HG03175 (cell line): ENCODE results near the gene HAPSTR1.
A peak's percentile ranks its signal among the peaks of the same experiment; 100 is the strongest.

Source experiments
- ATAC-seq: cut with Tn5 transposase; IDR thresholded peaks from one replicate; pipeline ENCODE4 v1.9.1; 2021; ENCODE audit warnings: mild to moderate bottlenecking, moderate library complexity; ENCODE audit not compliant: unreplicated experiment

The HAPSTR1 gene

DNA sequence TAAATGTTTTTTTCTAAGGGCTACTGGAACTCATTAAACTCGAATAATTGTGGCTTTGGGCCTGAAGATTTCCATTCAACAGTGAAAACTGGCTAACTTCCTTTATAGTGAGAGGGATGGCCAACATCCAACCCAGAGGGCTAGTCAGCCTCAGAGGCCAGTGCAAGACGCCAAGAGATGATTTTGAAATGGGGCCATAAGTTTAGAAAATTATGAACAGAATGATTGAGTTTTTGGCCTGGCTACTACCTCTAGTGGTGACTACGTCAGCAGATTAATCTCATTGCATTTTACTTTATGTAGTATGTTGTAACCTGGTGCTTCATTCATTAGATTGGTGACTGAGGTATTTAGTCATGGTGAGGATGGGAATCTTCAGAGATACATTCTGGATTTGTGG, 28.4 kb downstream of the HAPSTR1 start:
- no peak for ATAC-seq

DNA sequence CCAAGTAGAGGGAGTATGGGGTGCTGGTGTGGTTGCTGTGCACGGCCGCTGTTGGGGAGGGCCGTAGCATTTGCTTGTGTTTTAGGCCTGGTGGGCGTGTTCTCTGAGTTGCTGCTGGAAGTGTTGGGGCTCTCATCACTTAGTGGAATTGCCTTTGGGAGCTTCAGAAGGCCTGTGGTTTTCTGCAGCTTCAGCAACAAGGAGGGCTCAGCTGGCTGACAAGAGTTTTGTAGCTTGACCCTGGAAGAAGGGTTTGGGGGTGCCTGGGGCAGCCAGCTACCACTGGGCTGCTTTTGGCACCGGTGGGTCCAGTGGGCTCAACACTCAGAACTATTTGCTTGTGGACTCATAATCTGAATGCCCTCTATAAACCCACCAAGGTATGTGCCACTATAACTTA, 30.9 kb downstream of the HAPSTR1 start:
- no peak for ATAC-seq

DNA sequence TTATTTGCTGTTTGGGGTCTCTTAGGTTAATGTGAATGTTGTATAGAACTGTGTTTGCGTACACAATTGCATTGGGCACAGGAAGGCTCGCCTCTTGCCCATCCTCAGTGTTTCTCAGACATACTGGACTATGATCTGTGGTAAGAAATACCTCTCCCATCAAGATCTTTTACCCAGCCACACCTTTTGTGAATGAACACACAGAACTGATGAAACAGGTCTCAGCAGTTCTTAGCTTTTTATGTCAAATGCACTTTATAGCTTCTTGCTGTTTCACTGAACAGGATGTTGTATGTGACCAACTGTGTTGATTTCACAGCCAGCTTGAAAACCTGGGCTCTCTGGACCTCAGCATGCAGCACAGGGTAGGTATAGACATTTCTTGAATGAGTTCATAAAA, 31.5 kb downstream of the HAPSTR1 start:
- ATAC-seq, result no peak

DNA sequence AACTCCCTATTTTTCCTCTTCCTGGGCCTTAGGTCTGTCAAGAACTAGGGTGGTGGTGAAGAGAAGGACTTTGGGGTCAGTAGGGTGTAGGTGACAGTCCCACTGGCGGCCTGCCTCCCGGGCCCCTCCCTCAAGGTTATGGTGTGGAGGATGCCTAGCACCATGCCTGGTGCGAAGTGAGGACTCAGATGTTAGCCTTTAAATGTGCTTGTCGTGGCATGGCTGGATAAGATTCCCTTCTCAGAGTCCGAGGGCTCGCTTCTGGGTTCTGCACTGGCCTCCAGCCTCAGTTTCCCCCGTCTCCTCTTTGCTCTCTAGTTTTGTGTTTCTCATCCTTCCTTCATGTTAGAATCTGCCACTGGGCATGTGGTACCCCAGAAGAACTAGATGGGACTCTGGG, 32.0 kb downstream of the HAPSTR1 start:
- no peak for ATAC-seq

DNA sequence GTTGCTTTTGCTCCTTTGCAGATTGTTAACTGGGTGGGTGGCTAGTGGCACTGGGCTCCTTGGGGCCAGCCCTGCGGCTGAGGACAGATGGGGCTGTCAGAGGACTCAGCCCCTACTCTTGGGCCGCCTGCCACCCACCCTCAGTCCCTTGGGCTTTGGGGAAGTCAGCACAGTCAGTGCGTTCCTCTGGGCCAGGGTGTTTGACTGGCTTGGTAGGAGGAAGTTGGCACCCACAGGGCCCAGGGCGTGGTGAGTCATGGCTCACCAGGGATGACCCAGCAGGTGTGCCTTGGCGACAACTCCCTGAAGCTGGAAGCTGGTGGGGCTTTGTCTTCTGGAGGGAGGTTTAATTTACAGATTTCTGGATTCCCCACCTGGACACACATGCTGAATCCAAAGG, 32.4 kb downstream of the HAPSTR1 start:
- no peak for ATAC-seq

DNA sequence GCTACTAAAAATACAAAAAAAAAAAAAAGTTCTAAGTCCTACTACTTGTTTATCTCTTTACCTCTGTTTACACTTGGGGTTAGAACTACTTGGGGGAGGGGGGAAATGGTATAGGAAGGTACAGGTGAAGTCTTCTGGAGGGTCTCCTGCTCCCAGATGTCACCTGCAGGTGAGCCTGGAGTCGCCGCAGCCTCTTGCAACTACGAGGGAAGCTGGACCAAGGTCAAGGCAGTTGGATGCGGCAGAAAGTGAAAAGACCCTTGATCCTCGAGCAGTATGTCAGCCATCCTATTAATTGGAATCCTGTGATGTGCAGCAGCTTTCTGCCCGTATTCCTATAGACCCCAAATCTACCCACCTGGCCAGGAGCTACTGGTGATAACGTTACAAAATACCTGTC, 33.0 kb downstream of the HAPSTR1 start:
- no peak for ATAC-seq

DNA sequence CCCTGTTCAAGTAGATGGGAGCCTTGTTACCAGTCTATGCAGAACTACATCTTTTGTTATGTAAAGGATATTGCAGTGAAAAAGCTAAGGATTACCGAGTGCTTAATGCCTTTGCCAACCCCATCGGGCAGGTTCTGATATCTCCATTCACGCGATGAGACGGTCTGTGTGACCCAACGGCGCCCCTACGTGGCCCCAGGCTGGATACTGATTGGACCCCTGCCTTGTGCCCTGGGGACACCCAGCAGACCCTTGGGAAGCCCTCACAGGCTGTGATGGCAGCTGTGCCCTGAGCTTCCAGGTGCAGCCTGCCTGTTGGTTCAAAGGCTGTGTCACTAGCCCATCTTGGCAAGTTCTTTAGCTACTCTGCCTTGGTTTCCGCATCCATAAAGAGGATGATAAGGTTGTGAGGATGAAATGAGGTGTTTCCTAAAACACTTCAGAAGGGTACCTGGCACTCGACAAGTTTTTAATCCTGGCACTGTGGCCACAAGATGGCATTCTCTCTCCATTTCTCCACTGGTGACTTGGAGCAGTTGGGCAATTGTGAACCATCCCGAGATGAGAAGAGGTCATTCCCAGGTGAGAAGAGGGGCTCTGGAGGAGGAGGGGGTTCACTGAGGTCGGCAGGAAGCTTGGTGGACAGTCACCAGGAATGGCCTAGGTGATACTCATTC, 33.6 kb downstream of the HAPSTR1 start:
- no peak for ATAC-seq

DNA sequence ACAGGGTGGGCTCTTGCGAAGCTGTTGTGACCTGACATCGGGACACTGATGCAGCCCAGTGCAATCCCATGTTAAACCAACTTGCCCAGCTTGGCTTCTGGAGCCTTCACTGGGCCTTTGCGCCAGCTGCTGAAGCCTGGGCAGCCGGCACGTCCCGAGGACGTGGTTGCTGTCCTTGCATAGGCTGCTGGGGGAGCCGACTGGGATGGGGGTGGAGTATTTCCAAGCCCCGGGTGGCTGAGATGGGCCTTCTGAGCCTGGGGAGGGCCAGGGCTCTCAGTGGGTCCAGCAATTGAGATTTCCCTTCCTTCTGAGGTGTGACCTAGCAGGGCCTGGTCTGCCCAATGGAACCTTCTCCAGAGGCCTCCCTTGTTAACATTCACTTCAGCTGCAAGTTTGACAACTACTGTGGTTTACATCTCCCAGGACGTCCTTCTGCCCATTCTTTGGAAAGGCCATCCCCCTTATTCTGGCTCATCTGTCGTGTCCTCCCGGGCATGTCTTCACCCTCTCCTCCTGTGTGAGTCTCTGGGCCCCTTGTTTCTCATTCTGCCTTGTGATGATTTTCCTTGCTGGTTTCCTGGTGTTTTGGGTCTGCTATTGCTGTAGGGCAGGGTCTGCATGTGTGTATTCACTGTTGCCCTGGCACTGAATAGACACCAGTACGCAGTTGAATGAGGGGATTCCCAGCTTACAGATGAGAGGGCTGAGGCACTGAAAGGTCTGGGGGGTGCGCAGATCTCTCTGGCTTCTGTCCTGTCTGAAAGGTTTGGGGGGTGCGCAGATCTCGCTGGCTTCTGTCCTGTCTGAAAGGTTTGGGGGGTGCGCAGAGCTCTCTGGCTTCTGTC, 34.4 kb downstream of the HAPSTR1 start:
- no peak for ATAC-seq

DNA sequence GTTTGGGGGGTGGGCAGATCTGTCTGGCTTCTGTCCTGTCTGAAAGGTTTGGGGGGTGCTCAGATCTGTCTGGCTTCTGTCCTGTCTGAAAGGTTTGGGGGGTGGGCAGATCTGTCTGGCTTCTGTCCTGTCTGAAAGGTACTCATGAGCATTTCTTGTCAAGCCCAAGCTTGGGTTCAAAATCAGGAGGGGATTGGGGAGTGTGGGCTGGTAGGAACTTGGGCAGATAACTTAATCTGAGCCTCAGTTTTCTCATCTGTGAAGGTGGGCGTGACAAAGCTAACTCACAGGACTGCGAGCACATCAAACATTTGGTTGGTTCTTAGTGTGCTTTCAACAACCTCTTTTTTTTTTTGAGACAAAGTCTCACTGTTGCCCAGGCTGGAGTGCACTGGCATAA, 35.2 kb downstream of the HAPSTR1 start:
- no peak for ATAC-seq

DNA sequence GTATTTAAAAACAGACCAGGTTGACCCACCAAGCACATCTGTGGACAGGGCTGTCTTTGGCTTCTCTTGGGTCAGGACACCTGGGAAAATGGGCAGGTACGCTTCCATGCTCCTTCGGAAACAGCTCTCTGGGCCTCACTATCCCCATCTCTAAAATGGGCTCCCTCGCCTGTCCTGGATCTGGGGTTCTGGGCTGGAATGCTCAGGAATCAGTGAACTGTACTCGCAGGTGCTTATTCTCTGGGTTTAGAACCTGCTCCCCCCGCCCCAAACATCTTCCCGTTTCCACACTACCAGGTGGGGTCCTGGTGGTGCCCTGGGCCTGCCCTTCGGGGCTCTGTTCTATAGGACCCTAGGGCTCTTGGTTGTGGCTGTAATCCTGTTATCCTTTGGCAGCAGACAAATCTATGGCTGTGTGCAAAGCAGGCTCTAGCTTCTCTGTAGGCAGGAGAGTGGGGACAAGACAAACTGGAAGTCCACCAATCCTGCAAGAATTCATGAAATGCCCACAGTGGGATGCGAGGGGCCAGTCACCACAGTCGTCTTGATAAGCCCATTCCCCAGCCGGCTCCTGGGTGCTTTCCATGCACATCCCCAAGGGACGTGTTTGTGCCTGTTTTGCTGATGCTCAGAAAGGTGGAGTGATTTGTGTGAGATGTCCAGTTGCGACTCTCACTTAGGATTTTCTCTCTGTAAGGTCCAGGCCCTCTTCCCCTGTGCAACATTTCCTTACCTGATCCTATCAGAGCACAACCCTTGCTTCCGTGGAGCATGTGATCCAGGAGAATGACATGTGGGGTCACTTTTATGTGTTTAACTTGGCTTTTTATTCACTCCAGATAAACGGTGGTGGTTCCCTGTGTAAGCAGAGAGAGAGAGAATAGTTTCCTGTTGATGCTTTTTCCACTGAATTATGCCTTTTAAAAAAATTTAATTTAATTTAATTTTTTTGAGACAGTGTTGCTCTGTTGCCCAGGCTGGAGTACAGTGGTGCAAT, 37.2 kb downstream of the HAPSTR1 start:
- ATAC-seq, result no peak

DNA sequence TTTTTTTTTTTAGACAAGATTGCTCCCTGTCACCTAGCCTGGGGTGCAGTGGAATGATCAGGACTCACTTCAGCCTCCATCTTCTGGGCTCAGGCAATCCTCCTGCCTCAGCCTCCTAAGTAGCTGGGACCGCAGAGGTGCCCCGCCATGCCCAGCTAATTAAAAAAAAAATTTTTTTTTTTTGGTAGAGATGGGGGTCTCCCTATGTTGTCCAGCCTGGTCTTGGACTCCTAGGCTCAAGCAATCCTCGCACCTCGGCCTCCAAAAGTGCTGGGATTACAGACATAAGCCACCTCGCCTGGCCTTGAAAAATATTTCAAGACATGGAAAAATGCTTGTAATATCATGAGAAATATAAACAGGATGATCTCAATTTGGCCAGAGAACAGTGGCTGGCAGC, 42.9 kb downstream of the HAPSTR1 start:
- ATAC-seq, result no peak

DNA sequence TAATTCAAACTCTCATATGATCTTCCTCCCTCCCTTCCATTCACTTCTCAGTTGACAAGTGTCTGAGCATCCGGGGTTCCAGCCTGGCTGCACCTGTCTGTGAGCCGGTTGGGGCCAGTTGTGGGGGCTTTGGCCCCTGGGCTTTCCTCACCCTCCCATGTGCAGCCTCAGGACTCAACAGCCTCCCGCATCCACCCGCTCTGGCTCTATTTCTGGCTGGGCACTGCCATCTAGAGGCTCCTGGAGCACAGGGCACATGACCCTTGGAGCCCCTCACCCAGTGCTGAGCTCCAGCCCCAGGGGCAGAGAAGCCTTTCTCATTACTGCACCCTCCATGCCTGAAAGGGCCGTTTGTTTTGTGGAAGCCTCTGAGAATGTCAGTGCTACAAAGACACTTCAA, 43.3 kb downstream of the HAPSTR1 start:
- ATAC-seq, result peak; percentile 47

DNA sequence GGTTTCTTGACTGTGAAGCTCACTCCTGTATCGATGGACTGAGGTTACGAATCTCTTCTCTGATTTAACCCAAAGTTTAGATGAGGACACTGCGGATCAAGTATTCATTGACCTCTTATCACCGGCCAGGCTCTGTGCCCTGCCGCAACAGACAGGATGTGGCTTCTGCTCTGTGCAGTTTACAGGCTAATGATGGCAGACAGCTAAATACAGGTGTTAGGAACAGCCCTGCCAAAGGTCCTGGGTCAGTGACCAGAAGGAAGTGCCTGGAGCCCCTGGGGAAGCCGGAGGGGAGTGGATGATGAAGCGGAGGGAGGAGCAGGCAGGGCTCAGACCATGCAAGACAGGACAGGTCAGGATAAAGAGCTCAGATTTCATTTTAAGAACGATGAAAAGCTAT, 44.4 kb downstream of the HAPSTR1 start:
- ATAC-seq, result peak; percentile 80

DNA sequence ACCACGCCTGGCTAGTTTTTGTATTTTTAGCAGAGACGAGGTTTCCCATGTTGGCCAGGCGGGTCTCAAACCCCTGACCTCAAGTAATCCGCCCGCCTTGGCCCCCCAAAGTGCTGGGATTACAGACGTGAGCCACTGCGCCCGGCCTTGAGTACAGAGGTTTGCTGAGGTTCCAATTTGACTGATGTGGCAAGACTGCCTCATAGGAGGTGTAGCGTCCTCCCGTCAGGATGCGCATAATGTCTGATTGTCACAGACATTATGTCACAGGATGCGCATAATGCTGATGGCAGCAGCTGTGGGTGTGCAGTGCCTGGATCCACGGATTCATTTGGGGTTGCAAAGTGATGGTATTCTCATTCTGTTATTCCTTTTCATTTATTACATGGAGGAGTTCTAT, 45.2 kb downstream of the HAPSTR1 start:
- no peak for ATAC-seq

DNA sequence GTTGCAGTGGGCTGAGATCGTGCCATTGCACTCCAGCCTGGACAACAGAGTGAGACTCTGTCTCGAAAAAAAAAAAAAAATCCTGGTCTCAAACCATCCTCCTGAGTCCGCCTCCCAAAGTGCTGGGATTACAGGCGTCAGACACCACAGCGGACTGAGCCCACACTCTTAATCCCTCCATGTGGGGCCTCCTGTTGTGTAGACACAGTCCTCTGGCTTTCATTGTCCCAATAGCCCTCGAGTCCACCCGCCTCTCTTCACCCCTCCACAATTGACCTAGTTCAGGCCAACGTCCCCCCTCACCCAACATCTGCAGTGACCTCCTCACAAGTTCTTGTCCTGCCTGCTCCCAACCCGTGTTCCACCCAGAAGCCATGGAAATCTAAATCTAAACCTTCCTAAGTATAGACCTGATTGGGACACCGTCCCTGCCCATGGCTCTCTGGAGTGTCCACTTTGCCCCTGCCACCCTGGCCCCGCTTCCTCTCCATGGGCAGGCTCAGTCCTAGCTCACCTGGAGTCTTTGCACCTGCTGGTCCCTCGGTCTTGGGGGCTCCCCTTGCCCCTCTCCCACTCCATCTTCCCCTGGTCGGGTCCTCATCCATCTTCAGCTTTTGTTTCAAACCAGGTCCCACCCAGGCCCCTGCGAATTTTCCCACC, 46.7 kb downstream of the HAPSTR1 start:
- no peak for ATAC-seq

DNA sequence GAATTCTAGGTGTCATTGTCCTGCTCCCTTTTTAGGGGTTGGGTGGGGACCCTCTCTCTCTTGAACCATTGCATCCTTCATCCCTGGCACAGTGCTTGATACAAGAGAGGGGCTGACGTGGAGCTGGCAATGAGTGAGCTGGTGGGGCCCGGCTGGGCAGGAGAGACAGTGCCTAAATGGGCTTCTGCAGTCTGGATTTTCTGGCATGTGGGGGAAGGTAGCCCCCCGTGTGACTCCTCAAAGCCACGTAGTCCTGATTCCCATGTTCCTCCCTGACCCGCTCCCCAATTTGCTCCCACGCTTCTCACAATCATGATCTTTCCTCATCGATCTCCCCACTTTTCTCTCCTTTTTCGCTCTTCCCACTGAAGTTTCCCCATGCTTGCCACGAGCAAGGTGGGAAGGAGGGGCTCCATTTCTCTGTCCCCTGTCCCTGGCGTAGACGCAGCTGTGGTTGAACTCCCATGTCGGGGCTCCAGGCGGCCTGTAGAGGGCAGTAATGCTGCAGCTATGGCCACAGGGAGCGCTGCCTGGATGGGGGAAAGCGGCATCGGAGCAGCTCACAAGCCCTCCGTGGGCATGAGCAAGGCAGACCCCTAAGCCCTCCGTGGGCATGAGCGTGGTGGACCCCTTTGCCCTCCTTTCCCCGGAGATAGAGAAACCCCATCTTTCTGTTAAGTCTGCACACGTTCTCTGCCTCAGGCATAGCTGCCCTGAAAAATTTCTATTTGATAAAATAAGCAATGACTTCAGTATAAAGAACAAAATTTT, 47.5 kb downstream of the HAPSTR1 start:
- peak; percentile 35 for ATAC-seq

DNA sequence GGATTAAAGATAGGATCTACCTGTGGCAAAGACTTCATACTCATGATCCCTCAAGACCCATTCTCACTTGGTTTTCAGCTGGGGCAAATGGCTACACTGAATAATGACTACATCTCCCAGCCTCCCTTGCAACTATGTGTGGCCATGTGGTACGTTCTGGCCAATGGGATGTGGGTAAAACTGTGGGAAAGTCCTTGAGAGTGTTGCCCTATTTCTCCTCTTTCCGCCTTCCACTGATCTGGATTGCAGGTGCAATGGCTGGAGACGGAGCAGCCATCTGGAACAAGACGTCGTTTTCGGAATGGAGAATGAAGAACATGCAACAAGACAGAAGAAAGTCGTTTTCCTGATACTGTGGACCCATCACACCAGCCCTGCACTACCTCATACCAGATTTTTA, 48.5 kb downstream of the HAPSTR1 start:
- ATAC-seq, result peak; percentile 36
